ENCODE measurements around the gene ITGAD. TPM values are rescaled to one million over a fixed set of nuclear protein-coding genes. Genes with fewer than 3 reads are reported as not detected.

The ITGAD gene
- total RNA-seq, 1 experiment from 2014 or later: not detected

DNA sequence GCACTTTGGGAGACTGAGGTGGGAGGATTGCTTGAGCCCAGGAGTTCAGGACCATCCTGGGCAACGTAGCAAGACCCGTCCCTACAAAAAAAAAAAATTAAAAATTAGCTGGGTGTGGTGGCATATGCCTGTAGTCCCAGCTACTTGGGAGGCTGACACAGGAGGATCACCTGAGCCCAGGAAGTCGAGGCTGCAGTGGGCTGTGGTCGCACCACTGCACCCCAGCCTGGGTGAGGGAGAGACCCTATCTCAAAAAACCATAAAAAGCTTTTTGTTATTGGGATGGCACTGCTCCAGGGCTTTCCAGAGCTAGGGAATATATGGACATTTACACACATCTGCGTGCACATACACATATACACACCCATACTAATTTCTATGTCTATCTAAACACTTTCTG lies 58.1 kb downstream of the ITGAD start:
- no CpG with 5 or more reads among the region's 5 CpGs for WGBS (ENCODE audit: extremely low coverage, insufficient read length, low lambda C conversion rate)
- Histone ChIP-seq H3K27me3 (ENCODE audit: insufficient read depth, low read length) (no peaks in the 10 kb centered on the region), H3K14ac (ENCODE audit: insufficient read depth, low read length) (no peak overlapping the region), H3K4me1 (ENCODE audit: insufficient read depth, low read length) (peaks cover 9% of the 10 kb centered on the region; the same call in 1 of the 2 replicates), H3K23ac (ENCODE audit: insufficient read length, low read depth, low read length) (no peak overlapping the region), H4K8ac (replicated peaks; ENCODE audit: insufficient read length, low read depth, low read length) (no peak overlapping the region), H3K23me2 (ENCODE audit: insufficient read length, low read depth, low read length, poor library complexity, severe bottlenecking) (no peaks in the 10 kb centered on the region), H3T11ph (ENCODE audit: low read length) (no peak overlapping the region), H2BK120ac (ENCODE audit: low read depth, low read length, poor library complexity, severe bottlenecking) (no peak overlapping the region), H3K4ac (ENCODE audit: low read depth, low read length) (no peak overlapping the region), H4K20me1 (ENCODE audit: control insufficient read depth, insufficient read depth, insufficient read length) (no peaks in the 10 kb centered on the region), H2AFZ (ENCODE audit: low read length) (no peak overlapping the region), H4K91ac (ENCODE audit: insufficient read length, low read depth, low read length) (no peak overlapping the region), H3K79me1 (ENCODE audit: insufficient read depth, low read depth, low read length, poor library complexity, severe bottlenecking) (no peaks in the 10 kb centered on the region), H2BK15ac (ENCODE audit: low read depth, low read length) (no peak overlapping the region), H3K27ac (ENCODE audit: insufficient read length, low read depth, low read length) (no peak overlapping the region), H2BK20ac (ENCODE audit: low read depth, low read length, poor library complexity, severe bottlenecking) (no peak overlapping the region), H2BK12ac (ENCODE audit: insufficient read length, low read depth, low read length) (no peak overlapping the region), H3K79me2 (ENCODE audit: insufficient read depth, low read length) (no peaks in the 10 kb centered on the region), H3K9me3 (ENCODE audit: control insufficient read depth, low read depth, low read length) (no peaks in the 10 kb centered on the region), H3K4me2 (ENCODE audit: insufficient read depth, insufficient read length, low read length) (no peak overlapping the region), H2AK5ac (ENCODE audit: insufficient read length, low read length) (no peak overlapping the region), H4K5ac (ENCODE audit: insufficient read length, low read depth, low read length) (no peak overlapping the region), H3K56ac (ENCODE audit: insufficient read length, low read depth, low read length) (no peak overlapping the region), H2BK5ac (ENCODE audit: insufficient read length, low read length) (no peak overlapping the region), H3K9ac (ENCODE audit: extremely low read depth, insufficient read length, low read length) (no peak overlapping the region), H3K18ac (ENCODE audit: insufficient read length, low read depth, low read length) (no peak overlapping the region)
- no peak overlapping the region for H3K4me3 Mint-ChIP-seq
- no peak for DNase-seq
- H3K36me3 Mint-ChIP-seq (ENCODE audit: insufficient read depth in 1 of 3, low read depth in 3 of 3): peaks cover 0 to 5% (median 0%) of the 10 kb centered on the region in 3 experiments; a peak in 4 of 7 replicates
- peaks cover 3% of the 10 kb centered on the region for H3K27me3 Mint-ChIP-seq (ENCODE audit: low read depth)
- no peak for TF ChIP-seq CTCF (conservative IDR thresholded peaks at IDR 0.05)
- H3K4me1 Mint-ChIP-seq: peaks cover 29 to 38% of the 10 kb centered on the region in 2 experiments
- H3K27ac Mint-ChIP-seq: no peak overlapping the region
- no peaks in the 10 kb centered on the region; a peak in 1 of 5 replicates for H3K9me3 Mint-ChIP-seq

Measured in H9 (cell line).